Measurements from ENCODE around the gene FOXP1.

DNA sequence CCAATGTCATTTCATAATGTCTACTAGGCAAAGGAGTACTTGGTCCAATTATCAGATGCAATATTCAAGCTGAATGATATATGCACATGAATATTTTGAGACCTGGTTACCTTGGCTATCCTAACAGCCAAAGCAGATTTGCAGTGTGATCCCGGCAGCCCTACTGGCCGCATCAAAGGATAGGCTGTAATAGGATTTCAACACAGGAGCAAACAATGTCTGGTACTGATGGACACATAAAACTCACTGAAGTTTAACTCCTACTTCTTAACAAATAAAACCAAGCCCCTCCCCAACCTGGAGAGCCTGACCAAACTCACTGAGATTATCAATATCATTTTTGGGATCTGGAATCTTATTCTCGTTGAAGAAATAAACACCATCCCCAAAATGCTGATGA is 130.2 kb downstream of the FOXP1 start:
- TF ChIP-seq POLR2AphosphoS5 (IDR thresholded peaks at IDR 0.05; ENCODE audit: insufficient read depth in 1 of 2, low read depth in 1 of 2), result no peak
- TF ChIP-seq, protein P1, sequence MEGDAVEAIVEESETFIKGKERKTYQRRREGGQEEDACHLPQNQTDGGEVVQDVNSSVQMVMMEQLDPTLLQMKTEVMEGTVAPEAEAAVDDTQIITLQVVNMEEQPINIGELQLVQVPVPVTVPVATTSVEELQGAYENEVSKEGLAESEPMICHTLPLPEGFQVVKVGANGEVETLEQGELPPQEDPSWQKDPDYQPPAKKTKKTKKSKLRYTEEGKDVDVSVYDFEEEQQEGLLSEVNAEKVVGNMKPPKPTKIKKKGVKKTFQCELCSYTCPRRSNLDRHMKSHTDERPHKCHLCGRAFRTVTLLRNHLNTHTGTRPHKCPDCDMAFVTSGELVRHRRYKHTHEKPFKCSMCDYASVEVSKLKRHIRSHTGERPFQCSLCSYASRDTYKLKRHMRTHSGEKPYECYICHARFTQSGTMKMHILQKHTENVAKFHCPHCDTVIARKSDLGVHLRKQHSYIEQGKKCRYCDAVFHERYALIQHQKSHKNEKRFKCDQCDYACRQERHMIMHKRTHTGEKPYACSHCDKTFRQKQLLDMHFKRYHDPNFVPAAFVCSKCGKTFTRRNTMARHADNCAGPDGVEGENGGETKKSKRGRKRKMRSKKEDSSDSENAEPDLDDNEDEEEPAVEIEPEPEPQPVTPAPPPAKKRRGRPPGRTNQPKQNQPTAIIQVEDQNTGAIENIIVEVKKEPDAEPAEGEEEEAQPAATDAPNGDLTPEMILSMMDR (IDR thresholded peaks at IDR 0.05), result no peak
- TF ChIP-seq POLR2A (IDR thresholded peaks at IDR 0.05), result no peak
